SK-N-SH (cell line): ENCODE measurements around the gene CPPED1.

Experiments
- EP300 ChIP-seq, 2 experiments: IDR thresholded peaks; 2 replicates each; pipeline versions ENCODE4 v1.4.0 to v1.6.1; 2012; ENCODE audit warnings: borderline replicate concordance in 1 of 2, low read depth in 1 of 2, low read length in 1 of 2
- USF2 ChIP-seq: fragments of 150-350 bp; IDR thresholded peaks from 2 replicates; pipeline ENCODE4 v1.6.1; 2017; ENCODE audit warnings: antibody characterized with exemption, low read length, low read depth, borderline replicate concordance

GRCh38 chr16:12802048-12802447, 1.6 kb downstream of the CPPED1 start:
- no peak for TF ChIP-seq USF2
- no peak for TF ChIP-seq EP300 (IDR thresholded peaks at IDR 0.05; ENCODE audit: borderline replicate concordance in 1 of 2, low read depth in 1 of 2, low read length in 1 of 2)
